ENCODE data around the gene ZEB2.

ZEB2 gene

DNA sequence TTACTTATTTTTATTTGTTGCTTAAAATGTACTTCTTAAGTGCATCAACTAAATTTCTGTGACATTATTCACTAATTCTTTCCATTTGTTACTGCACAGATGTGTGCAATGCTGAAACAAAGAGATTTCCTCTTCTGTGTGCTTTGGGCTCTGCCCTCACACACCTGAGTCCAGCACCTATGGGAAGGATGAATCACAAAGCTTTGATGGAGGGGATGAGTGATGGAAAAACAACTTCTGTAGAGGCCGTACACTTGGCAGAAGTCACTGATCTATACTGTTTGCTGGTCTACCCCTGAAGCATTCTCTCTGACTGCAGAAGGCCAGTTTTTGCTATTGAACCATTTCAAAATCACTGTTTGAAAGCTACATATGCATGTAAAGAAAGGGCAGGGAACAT, 178.4 kb downstream of the ZEB2 start:
- no peak for DNase-seq

DNA sequence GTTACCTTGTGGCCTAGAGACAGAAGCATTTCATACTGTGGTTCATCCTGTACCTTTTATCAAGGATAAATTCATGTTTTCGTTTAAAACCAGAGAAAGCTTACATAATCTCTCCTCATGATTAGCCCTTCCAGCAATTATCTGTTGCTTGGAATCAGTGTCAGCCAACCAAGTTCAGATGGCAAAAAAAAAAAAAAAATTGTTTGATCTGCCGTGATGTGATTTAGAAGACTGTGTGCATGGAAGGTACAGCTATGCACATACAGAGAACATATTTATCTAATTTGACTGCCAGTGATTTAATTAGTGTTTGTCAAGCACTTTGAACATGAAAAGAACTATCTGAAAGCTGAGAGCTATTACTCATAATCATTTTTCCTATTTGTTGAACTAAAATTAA, 180.9 kb downstream of the ZEB2 start:
- peak; percentile 18 for DNase-seq

DNA sequence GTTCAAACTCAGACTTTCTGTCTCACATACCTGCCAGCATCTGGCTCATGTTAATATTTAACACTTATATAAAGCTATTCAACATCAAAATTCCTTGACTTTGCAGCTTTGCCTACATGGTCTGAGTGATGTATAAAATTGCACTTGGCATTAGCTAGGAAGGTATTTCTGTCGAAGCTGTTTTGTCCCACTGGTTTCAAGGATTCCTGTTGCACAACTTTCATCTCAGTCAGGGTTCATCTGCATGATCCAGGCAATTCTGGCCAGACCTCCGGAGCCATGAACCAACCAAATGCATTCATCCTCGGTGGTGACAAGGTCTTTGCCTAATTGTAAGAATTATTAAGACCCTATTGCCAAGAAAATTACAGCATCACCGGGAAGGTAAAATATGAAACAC, 185.4 kb downstream of the ZEB2 start:
- DNase-seq: no peak

Measured in COR-L47 (cell line).